Duodenal mucosa (tissue), 2 donors: Measurements from ENCODE around the gene SESN1.

ENCODE experiments used
- H3K27ac ChIP-seq: one replicate; pipeline ENCODE4 v1.7.0; 2013; ENCODE audit warnings: low read depth, low read length
- H3K27me3 ChIP-seq, 2 donors: one replicate each; pipeline ENCODE4 v1.7.0; 2013; ENCODE audit warnings: low read length in 2 of 2, control low read depth in 1 of 2; ENCODE audit not compliant: insufficient read depth in 2 of 2, control insufficient read depth in 1 of 2
- H3K36me3 ChIP-seq, 2 donors: one replicate each; pipeline ENCODE4 v1.7.0; 2013; ENCODE audit warnings: low read length in 2 of 2, control low read depth in 1 of 2; ENCODE audit not compliant: insufficient read depth in 2 of 2, control insufficient read depth in 1 of 2
- H3K4me1 ChIP-seq, 2 donors: one replicate each; pipeline ENCODE4 v1.7.0; 2013; ENCODE audit warnings: low read length in 2 of 2, control low read depth in 1 of 2; ENCODE audit not compliant: insufficient read depth in 2 of 2, control insufficient read depth in 1 of 2
- H3K4me3 ChIP-seq, 2 donors: one replicate each; pipeline ENCODE4 v1.7.0; 2013; ENCODE audit warnings: low read length in 2 of 2, low read depth in 1 of 2
- H3K9ac ChIP-seq, 2 donors: one replicate each; pipeline ENCODE4 v1.7.0; 2013; ENCODE audit warnings: low read length in 2 of 2, low read depth in 1 of 2
- H3K9me3 ChIP-seq, 2 donors: one replicate each; pipeline ENCODE4 v1.7.0; 2013; ENCODE audit warnings: low read length in 2 of 2, control low read depth in 1 of 2; ENCODE audit not compliant: control insufficient read depth in 1 of 2

Gene SESN1

GRCh38 chr6:109083657-109084056, 11.0 kb downstream of the SESN1 start:
- Histone ChIP-seq H3K4me3 (no peak overlapping the region), H3K4me1 (peaks cover 0 to 18% of the 10 kb centered on the region in 2 donors), H3K27me3 (no peaks in the 10 kb centered on the region), H3K9me3 (no peaks in the 10 kb centered on the region), H3K36me3 (peaks cover 4 to 5% of the 10 kb centered on the region in 2 donors), H3K27ac (no peak overlapping the region), H3K9ac (no peak overlapping the region)

- Histone ChIP-seq H3K27me3 (no peaks in the 10 kb centered on the region), H3K36me3 (peaks cover 4 to 5% of the 10 kb centered on the region in 2 donors), H3K9me3 (no peaks in the 10 kb centered on the region), H3K27ac (no peak overlapping the region), H3K4me3 (no peak overlapping the region), H3K9ac (no peak overlapping the region), H3K4me1 (peaks cover 0 to 5% of the 10 kb centered on the region in 2 donors)
These were observed 12.5 kb downstream of the SESN1 start for GRCh38 chr6:109082188-109082577.

GRCh38 chr6:109081516-109082187, 13.0 kb downstream of the SESN1 start:
- H3K9ac ChIP-seq: no peak overlapping the region
- H3K27ac ChIP-seq: no peak overlapping the region
- peaks cover 4 to 5% of the 10 kb centered on the region in 2 donors for H3K36me3 ChIP-seq
- peaks cover 0 to 5% of the 10 kb centered on the region in 2 donors for H3K4me1 ChIP-seq
- H3K4me3 ChIP-seq: no peak overlapping the region
- H3K27me3 ChIP-seq: no peaks in the 10 kb centered on the region
- no peaks in the 10 kb centered on the region for H3K9me3 ChIP-seq

GRCh38 chr6:109081026-109081425, 13.6 kb downstream of the SESN1 start:
- peaks cover 4 to 5% of the 10 kb centered on the region in 2 donors for H3K36me3 ChIP-seq
- no peak overlapping the region for H3K27ac ChIP-seq
- H3K27me3 ChIP-seq: no peaks in the 10 kb centered on the region
- peaks cover 0 to 5% of the 10 kb centered on the region in 2 donors for H3K4me1 ChIP-seq
- H3K4me3 ChIP-seq: no peak overlapping the region
- H3K9me3 ChIP-seq: no peaks in the 10 kb centered on the region
- H3K9ac ChIP-seq: no peak overlapping the region

- Histone ChIP-seq H3K27ac (no peak overlapping the region), H3K9me3 (no peaks in the 10 kb centered on the region), H3K27me3 (no peaks in the 10 kb centered on the region), H3K9ac (no peak overlapping the region), H3K4me3 (no peak overlapping the region), H3K36me3 (peaks cover 4 to 5% of the 10 kb centered on the region in 2 donors), H3K4me1 (peaks cover 0 to 5% of the 10 kb centered on the region in 2 donors)
These were observed 14.7 kb downstream of the SESN1 start for GRCh38 chr6:109079981-109080380.

- H3K9ac ChIP-seq: no peak overlapping the region
- H3K36me3 ChIP-seq: no peaks in the 10 kb centered on the region
- no peaks in the 10 kb centered on the region for H3K27me3 ChIP-seq
- H3K4me1 ChIP-seq: peaks cover 18 to 21% of the 10 kb centered on the region in 2 donors
- no peak overlapping the region for H3K4me3 ChIP-seq
- H3K9me3 ChIP-seq: no peaks in the 10 kb centered on the region
- no peak overlapping the region for H3K27ac ChIP-seq
These were observed 18.3 kb downstream of the SESN1 start for GRCh38 chr6:109076377-109076776.

- peaks cover 20 to 25% of the 10 kb centered on the region in 2 donors for H3K4me1 ChIP-seq
- no peak overlapping the region for H3K4me3 ChIP-seq
- no peaks in the 10 kb centered on the region for H3K27me3 ChIP-seq
- H3K36me3 ChIP-seq: no peaks in the 10 kb centered on the region
- H3K9ac ChIP-seq: no peak overlapping the region
- no peaks in the 10 kb centered on the region for H3K9me3 ChIP-seq
- H3K27ac ChIP-seq: no peak overlapping the region
These were observed 18.7 kb downstream of the SESN1 start for GRCh38 chr6:109075934-109076333.

GRCh38 chr6:109074133-109074415, 20.6 kb downstream of the SESN1 start:
- no peaks in the 10 kb centered on the region for H3K27me3 ChIP-seq
- peaks cover 20 to 27% of the 10 kb centered on the region in 2 donors for H3K4me1 ChIP-seq
- no peak overlapping the region for H3K27ac ChIP-seq
- H3K9ac ChIP-seq: no peak overlapping the region
- no peaks in the 10 kb centered on the region for H3K9me3 ChIP-seq
- no peaks in the 10 kb centered on the region for H3K36me3 ChIP-seq
- no peak overlapping the region for H3K4me3 ChIP-seq

- Histone ChIP-seq H3K27ac (no peak overlapping the region), H3K36me3 (no peaks in the 10 kb centered on the region), H3K27me3 (no peaks in the 10 kb centered on the region), H3K9ac (no peak overlapping the region), H3K4me3 (no peak overlapping the region), H3K9me3 (no peaks in the 10 kb centered on the region), H3K4me1 (peaks cover 20 to 27% of the 10 kb centered on the region in 2 donors)
These were observed 21.1 kb downstream of the SESN1 start for GRCh38 chr6:109073344-109074132.

GRCh38 chr6:109071125-109071917, 23.3 kb downstream of the SESN1 start:
- no peaks in the 10 kb centered on the region for H3K36me3 ChIP-seq
- H3K27ac ChIP-seq: no peak overlapping the region
- H3K4me3 ChIP-seq: peak overlapping the region in 1 of 2 donors; percentile 42
- H3K4me1 ChIP-seq: peaks cover 20 to 27% of the 10 kb centered on the region in 2 donors
- H3K27me3 ChIP-seq: no peaks in the 10 kb centered on the region
- H3K9me3 ChIP-seq: no peaks in the 10 kb centered on the region
- H3K9ac ChIP-seq: peak overlapping the region in 1 of 2 donors; percentile 8
